Thyroid gland (tissue), 4 donors: ENCODE data around the gene NUDT16L1. TPM values are rescaled to one million over a fixed set of nuclear protein-coding genes. Genes with fewer than 3 reads are reported as not detected.
A peak's percentile ranks its signal among the peaks of the same experiment; 100 is the strongest.
"Not testable (repeated sequence)": the region's sequence is repeated elsewhere in the genome, so short reads cannot be mapped to it uniquely, and the experiment has no call there.

Source experiments
- DNase-seq, 2 donors: peaks; one replicate each; pipeline ENCODE4 v3.0.0-alpha.2; 2019
- H3K27ac ChIP-seq, 3 donors: fragments of 200-600 bp; sonication (generic); 1 replicate in 2 of 3; 2 replicates in 1 of 3; pipeline ENCODE4 v1.5.1; 2016 to 2019; ENCODE audit warnings: mild to moderate bottlenecking in 1 of 3, moderate library complexity in 1 of 3
- H3K27me3 ChIP-seq: fragments of 200-600 bp; sonication (generic); one replicate; pipeline ENCODE4 v1.5.1; 2019
- H3K36me3 ChIP-seq, 2 donors: fragments of 200-600 bp; sonication (generic); one replicate each; pipeline ENCODE4 v1.5.1; 2016 to 2019
- H3K4me1 ChIP-seq, 2 donors: fragments of 200-600 bp; sonication (generic); one replicate each; pipeline ENCODE4 v1.5.1; 2017 to 2019
- H3K4me3 ChIP-seq, 3 donors: fragments of 200-600 bp; sonication (generic); replicated peaks in 1 of 3; 1 replicate in 2 of 3; 2 replicates in 1 of 3; pipeline ENCODE4 v1.5.1; 2016; ENCODE audit warnings: mild to moderate bottlenecking in 1 of 3
- H3K9me3 ChIP-seq: fragments of 200-600 bp; sonication (generic); one replicate; pipeline ENCODE4 v1.5.1; 2017
- CTCF ChIP-seq, 6 experiments: fragments of 200-600 bp in 3 of 6; fragments of 450-650 bp in 3 of 6; sonication (generic) in 3 of 6; IDR thresholded peaks; one replicate each; pipeline ENCODE4 v1.5.1; 2016 to 2019; ENCODE audit warnings: antibody characterized with exemption in 6 of 6, mild to moderate bottlenecking in 2 of 6, inconsistent platforms in 1 of 6, moderate library complexity in 1 of 6
- POLR2A ChIP-seq, 2 donors: fragments of 450-650 bp; IDR thresholded peaks; one replicate each; pipeline ENCODE4 v1.6.1; 2017; ENCODE audit warnings: antibody characterized with exemption in 2 of 2, mild to moderate bottlenecking in 2 of 2, moderate library complexity in 1 of 2
- WGBS, 2 donors: methylation state at CpG; one replicate each; pipeline ENCODE4 v1.1.5; 2017; 5-methylcytosine and 5-hydroxymethylcytosine counted together
- intact Hi-C: fragments of 100-400 bp; cut with DNase I; formaldehyde crosslinking; loops from one replicate; pipeline ENCODE4 v1.15.1; 2023
- total RNA-seq, 4 donors: library from RNA; depleted of rRNA; stranded (reverse); fragments of >200 nt; gene quantifications; one replicate each; pipeline ENCODE4 v1.2.3, GENCODE V29; 2016

NUDT16L1 gene
- total RNA-seq, 4 donors from 2014 or later, result 27.0 to 61.1 (median 38.9) TPM

GRCh38 chr16:4649744-4650442, 43.5 kb upstream of the NUDT16L1 start:
- no peaks in the 10 kb centered on the region for H3K27me3 ChIP-seq
- no peak overlapping the region for H3K4me3 ChIP-seq
- TF ChIP-seq POLR2A (IDR thresholded peaks at IDR 0.05) (no peak), CTCF (IDR thresholded peaks at IDR 0.05) (no peak)
- peaks cover 0 to 12% of the 10 kb centered on the region in 2 donors for H3K36me3 ChIP-seq
- H3K27ac ChIP-seq, result no peak overlapping the region
- no peak for DNase-seq
- WGBS, 2 donors, result 95 to 96% methylated on average over 22 of the region's 25 CpGs
- H3K9me3 ChIP-seq, result no peaks in the 10 kb centered on the region
- peaks cover 22 to 24% of the 10 kb centered on the region in 2 donors for H3K4me1 ChIP-seq
- intact Hi-C loops, result no loop called here

GRCh38 chr16:4650443-4651074, 42.8 kb upstream of the NUDT16L1 start:
- H3K27me3 ChIP-seq, intact Hi-C loops, H3K27ac ChIP-seq, H3K4me3 ChIP-seq, H3K9me3 ChIP-seq: not testable (repeated sequence)
- peak; percentile 32 for DNase-seq
- WGBS, 2 donors, result 87 to 90% methylated on average over 14 to 15 of the region's 15 CpGs
- H3K36me3 ChIP-seq, result peaks cover 2 to 12% of the 10 kb centered on the region in 2 donors
- peak; percentile 23 to 50 (median 33) for TF ChIP-seq CTCF (IDR thresholded peaks at IDR 0.05)
- peaks cover 28 to 30% of the 10 kb centered on the region in 2 donors for H3K4me1 ChIP-seq

DNA sequence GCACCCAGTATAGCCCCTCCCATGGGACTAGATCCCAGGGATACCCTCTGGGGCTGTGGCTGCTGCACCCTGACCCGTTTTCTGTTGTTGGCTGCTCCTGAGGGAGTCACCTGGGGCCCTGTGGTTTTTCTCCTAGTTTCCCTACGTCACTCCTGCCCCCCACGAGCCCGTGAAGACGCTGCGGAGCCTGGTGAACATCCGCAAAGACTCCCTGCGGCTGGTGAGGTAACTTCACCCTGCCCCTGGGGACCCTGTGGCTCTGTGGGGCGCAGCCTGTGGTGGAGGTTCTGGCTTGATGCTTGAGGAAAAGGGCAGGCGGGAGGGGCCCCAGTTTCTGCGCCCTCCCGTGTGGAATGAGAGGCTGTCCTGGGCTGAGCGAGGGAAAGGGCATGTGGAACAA, 41.5 kb upstream of the NUDT16L1 start:
- H3K4me3 ChIP-seq, result no peak overlapping the region
- H3K4me1 ChIP-seq, result peaks cover 29 to 35% of the 10 kb centered on the region in 2 donors
- no peak for DNase-seq
- TF ChIP-seq CTCF (IDR thresholded peaks at IDR 0.05) (no peak), POLR2A (IDR thresholded peaks at IDR 0.05) (no peak)
- H3K27ac ChIP-seq, result no peak overlapping the region
- no peaks in the 10 kb centered on the region for H3K9me3 ChIP-seq
- peaks cover 11 to 17% of the 10 kb centered on the region in 2 donors for H3K36me3 ChIP-seq
- H3K27me3 ChIP-seq, result no peaks in the 10 kb centered on the region
- 97 to 98% methylated on average over 13 of the region's 13 CpGs for WGBS, 2 donors
- intact Hi-C loops, result no loop called here

GRCh38 chr16:4652561-4652960, 40.8 kb upstream of the NUDT16L1 start:
- no peak overlapping the region for H3K4me3 ChIP-seq
- TF ChIP-seq POLR2A (IDR thresholded peaks at IDR 0.05), result no peak
- no peak for TF ChIP-seq CTCF (IDR thresholded peaks at IDR 0.05)
- H3K27ac ChIP-seq, result peak overlapping the region in 2 of 3 donors; percentile 75 to 79
- WGBS, 2 donors, result 94 to 98% methylated on average over 9 to 23 of the region's 25 CpGs
- peaks cover 13 to 23% of the 10 kb centered on the region in 2 donors for H3K36me3 ChIP-seq
- H3K27me3 ChIP-seq, result no peaks in the 10 kb centered on the region
- H3K4me1 ChIP-seq, result peaks cover 29 to 35% of the 10 kb centered on the region in 2 donors
- no peak for DNase-seq
- no peaks in the 10 kb centered on the region for H3K9me3 ChIP-seq
- intact Hi-C loops, result no loop called here
